Esophagus squamous epithelium (tissue), 5 donors: ENCODE measurements around the gene ITPR3. TPM values are rescaled to one million over a fixed set of nuclear protein-coding genes. Genes with fewer than 3 reads are reported as not detected.

Experiments
- DNase-seq: peaks from one replicate; lab custom pipeline; 2025; lab: John Stamatoyannopoulos, UW
- H3K27ac ChIP-seq, 4 donors: fragments of 200-600 bp; sonication (generic); one replicate each; pipeline ENCODE4 v1.5.1; 2016 to 2019; ENCODE audit warnings: mild to moderate bottlenecking in 1 of 4
- H3K27me3 ChIP-seq, 4 donors: fragments of 200-600 bp; sonication (generic); 1 replicate in 3 of 4; 2 replicates in 1 of 4; pipeline versions ENCODE4 v1.5.1 to v1.6.0; 2017 to 2021; ENCODE audit warnings: antibody characterized with exemption in 1 of 4
- H3K36me3 ChIP-seq, 3 donors: fragments of 200-600 bp; sonication (generic); one replicate each; pipeline ENCODE4 v1.5.1; 2016 to 2019
- H3K4me1 ChIP-seq, 3 donors: fragments of 200-600 bp; sonication (generic); one replicate each; pipeline ENCODE4 v1.5.1; 2017 to 2019
- H3K4me3 ChIP-seq, 4 donors: fragments of 200-600 bp; sonication (generic); 1 replicate in 3 of 4; 2 replicates in 1 of 4; pipeline ENCODE4 v1.5.1; 2016 to 2019; ENCODE audit warnings: mild to moderate bottlenecking in 2 of 4, moderate library complexity in 1 of 4
- H3K9me3 ChIP-seq, 3 donors: fragments of 200-600 bp; sonication (generic); one replicate each; pipeline ENCODE4 v1.5.1; 2016 to 2019
- POLR2A ChIP-seq, 4 donors: fragments of 450-650 bp; IDR thresholded peaks; one replicate each; pipeline ENCODE4 v1.6.1; 2017; ENCODE audit warnings: antibody characterized with exemption in 4 of 4, mild to moderate bottlenecking in 4 of 4, moderate library complexity in 3 of 4
- WGBS, 2 donors: methylation state at CpG; one replicate each; pipeline ENCODE4 v1.1.5; 2018; 5-methylcytosine and 5-hydroxymethylcytosine counted together
- intact Hi-C: fragments of 100-400 bp; cut with DNase I; formaldehyde crosslinking; loops from one replicate; pipeline ENCODE4 v1.15.0; 2022
- total RNA-seq, 4 donors: library from RNA; depleted of rRNA; stranded (reverse); fragments of >200 nt; gene quantifications; one replicate each; pipeline ENCODE4 v1.1.0, GENCODE V29; 2016
- TF ChIP-seq, protein P1 (sequence below), 6 experiments: fragments of 450-650 bp in 4 of 6; fragments of 200-600 bp in 2 of 6; sonication (generic) in 2 of 6; IDR thresholded peaks; one replicate each; pipeline ENCODE4 v1.5.1; 2016 to 2019; ENCODE audit warnings: antibody characterized with exemption in 6 of 6, mild to moderate bottlenecking in 4 of 6, moderate library complexity in 4 of 6
- donor health status: DM: yes; HTN: yes; CAD: no.

ITPR3 gene
- total RNA-seq, 4 donors from 2014 or later, result 21.8 to 39.2 (median 35.3) TPM

DNA sequence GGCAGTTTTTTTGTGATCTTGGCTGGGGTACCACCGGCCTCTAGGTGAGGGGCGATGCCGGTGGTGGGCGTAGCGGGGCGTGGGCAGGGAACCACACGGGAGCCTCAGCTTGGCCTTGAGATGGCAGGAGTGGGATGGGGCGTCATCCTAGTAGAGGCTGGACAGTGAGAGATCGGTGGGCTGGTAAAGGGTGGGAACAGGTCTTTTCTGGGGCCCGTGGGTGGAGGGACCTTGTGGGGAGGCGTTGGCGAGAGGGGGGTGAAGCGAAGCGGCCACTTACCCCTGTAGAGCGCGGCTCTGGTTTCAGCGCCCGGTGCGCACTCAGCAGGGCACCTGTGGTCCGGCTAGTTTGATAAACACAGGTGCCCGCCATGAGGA lies 12.0 kb downstream of the ITPR3 start:
- TF ChIP-seq POLR2A (IDR thresholded peaks at IDR 0.05), result no peak
- TF ChIP-seq, protein P1, sequence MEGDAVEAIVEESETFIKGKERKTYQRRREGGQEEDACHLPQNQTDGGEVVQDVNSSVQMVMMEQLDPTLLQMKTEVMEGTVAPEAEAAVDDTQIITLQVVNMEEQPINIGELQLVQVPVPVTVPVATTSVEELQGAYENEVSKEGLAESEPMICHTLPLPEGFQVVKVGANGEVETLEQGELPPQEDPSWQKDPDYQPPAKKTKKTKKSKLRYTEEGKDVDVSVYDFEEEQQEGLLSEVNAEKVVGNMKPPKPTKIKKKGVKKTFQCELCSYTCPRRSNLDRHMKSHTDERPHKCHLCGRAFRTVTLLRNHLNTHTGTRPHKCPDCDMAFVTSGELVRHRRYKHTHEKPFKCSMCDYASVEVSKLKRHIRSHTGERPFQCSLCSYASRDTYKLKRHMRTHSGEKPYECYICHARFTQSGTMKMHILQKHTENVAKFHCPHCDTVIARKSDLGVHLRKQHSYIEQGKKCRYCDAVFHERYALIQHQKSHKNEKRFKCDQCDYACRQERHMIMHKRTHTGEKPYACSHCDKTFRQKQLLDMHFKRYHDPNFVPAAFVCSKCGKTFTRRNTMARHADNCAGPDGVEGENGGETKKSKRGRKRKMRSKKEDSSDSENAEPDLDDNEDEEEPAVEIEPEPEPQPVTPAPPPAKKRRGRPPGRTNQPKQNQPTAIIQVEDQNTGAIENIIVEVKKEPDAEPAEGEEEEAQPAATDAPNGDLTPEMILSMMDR (IDR thresholded peaks at IDR 0.05), result no peak
- intact Hi-C loops, result loop anchor here (10.0 kb wide), 1 partner anchor 48 kb away; the partner anchor contains the start of gene BAK1
- 20 to 48% methylated on average over 2 to 11 of the region's 21 CpGs for WGBS, 2 donors
- peak overlapping the region in 3 of 4 donors; percentile 33 to 68 (median 51) for H3K4me3 ChIP-seq
- peak overlapping the region; percentile 67 to 75 (median 68) for H3K27ac ChIP-seq
- H3K9me3 ChIP-seq, result no peaks in the 10 kb centered on the region
- no peaks in the 10 kb centered on the region for H3K36me3 ChIP-seq
- no peak for DNase-seq
- peaks cover 32 to 61% (median 32%) of the 10 kb centered on the region in 3 donors for H3K4me1 ChIP-seq
- no peaks in the 10 kb centered on the region for H3K27me3 ChIP-seq

DNA sequence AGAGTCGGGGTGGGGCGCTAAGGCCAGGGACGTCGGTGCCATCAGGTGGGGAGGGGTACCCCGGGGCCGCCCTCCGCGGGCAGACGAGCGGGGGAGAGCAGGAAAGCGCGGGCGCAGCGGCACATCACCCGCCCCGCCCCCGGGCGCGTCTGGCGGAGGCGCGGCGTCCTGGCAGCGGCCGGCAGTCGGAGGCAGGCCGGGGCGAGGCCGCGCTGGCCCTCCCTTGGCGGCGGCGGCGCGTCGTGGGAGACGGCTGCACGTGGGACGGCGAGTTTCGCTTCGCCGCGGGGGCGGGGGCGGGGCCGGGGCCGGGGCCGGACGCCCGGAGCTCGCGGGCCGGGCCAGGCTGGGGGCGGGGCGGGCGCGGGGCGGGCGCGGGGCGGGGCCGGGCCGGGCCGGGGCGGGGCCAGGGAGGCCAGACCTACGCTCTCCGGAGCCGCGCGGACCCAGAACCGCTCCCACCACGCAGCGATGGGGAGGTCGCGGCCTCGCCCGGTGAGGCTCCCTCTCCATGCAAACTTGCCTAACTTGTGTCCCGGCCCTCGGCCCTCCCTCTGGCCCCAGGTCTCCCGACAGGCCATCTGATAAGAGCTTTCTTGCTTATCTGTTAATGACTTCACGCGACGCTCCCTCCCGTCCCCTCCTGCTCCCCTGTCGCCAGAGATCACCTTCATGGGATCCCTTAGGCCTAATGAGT lies 12.5 kb downstream of the ITPR3 start:
- Histone ChIP-seq H3K4me3 (peak overlapping the region; percentile 17 to 68 (median 48)), H3K4me1 (peaks cover 30 to 56% (median 32%) of the 10 kb centered on the region in 3 donors), H3K36me3 (no peaks in the 10 kb centered on the region), H3K27me3 (no peaks in the 10 kb centered on the region), H3K9me3 (no peaks in the 10 kb centered on the region), H3K27ac (peak overlapping the region; percentile 67 to 75 (median 68))
- peak in 1 of 4 donors; percentile 8 for TF ChIP-seq POLR2A (IDR thresholded peaks at IDR 0.05)
- TF ChIP-seq, protein P1 (IDR thresholded peaks at IDR 0.05), result no peak
- WGBS, 2 donors, result 0 to 11% methylated on average over 7 to 8 of the region's 86 CpGs
- no peak for DNase-seq
- intact Hi-C loops, result loop anchor here (10.0 kb wide), 1 partner anchor 49 kb away; the partner anchor contains the start of gene BAK1

DNA sequence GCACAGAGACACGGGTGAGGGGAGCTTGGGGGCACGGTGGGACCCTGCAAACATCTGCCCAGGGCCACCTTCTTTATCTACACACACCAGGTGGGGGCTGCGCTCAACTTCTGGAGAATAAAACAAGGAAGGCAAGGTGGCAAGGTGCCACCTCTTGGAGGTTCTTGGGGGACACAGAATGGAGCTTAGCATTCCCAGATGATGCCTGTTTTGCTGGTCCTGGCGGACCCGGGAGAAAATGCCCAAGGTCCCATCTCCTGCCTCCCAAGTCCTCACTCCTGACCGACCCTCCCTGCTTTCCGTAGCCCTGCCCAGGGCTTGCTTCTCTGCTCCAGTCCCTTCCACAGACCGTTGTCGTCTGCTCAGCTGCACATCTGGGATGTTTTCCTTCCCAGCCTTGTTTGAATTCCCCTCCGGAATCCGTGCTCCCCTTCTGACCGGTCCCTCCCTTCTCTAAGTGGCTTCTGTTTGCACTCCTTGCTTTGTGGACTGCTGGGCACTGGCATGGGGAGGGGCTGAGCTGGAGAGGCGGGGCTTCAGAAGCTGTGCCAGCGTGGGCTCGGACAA lies 13.1 kb downstream of the ITPR3 start:
- Histone ChIP-seq H3K9me3 (no peaks in the 10 kb centered on the region), H3K36me3 (no peaks in the 10 kb centered on the region), H3K4me1 (peaks cover 30 to 58% (median 32%) of the 10 kb centered on the region in 3 donors), H3K27me3 (no peaks in the 10 kb centered on the region), H3K27ac (peak overlapping the region in 3 of 4 donors; percentile 57 to 67 (median 64)), H3K4me3 (peak overlapping the region; percentile 17 to 68 (median 48))
- no peak for DNase-seq
- 53 to 54% methylated on average over 11 of the region's 15 CpGs for WGBS, 2 donors
- intact Hi-C loops, result loop anchor here (10.0 kb wide), 1 partner anchor 49 kb away; the partner anchor contains the start of gene BAK1
- TF ChIP-seq, protein P1 (IDR thresholded peaks at IDR 0.05), result no peak
- TF ChIP-seq POLR2A (IDR thresholded peaks at IDR 0.05), result no peak

DNA sequence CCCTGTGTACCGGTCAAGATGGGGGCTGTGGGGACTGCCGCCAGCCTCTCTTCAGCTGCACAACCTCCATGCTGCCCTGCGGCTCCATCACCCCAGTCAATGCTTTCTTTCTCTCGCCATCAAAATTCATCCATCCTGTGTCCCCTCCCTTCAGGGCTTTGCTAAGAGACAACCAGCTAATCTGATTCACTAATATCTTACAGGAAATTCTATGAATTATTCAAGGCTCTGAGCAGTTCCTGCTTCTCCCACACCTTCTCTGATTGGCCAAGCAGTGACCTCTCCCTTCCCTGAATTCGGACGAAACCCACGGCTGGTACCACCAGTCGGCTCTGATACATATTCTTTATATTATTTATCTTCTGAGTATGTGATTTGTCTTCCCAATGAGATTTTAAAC lies 13.8 kb downstream of the ITPR3 start:
- 85 to 86% methylated on average over 7 to 8 of the region's 8 CpGs for WGBS, 2 donors
- no peak overlapping the region for H3K27ac ChIP-seq
- H3K36me3 ChIP-seq, result no peaks in the 10 kb centered on the region
- intact Hi-C loops, result loop anchor here (10.0 kb wide), 1 partner anchor 50 kb away; the partner anchor contains the start of gene BAK1
- DNase-seq, result no peak
- no peak overlapping the region for H3K4me3 ChIP-seq
- no peaks in the 10 kb centered on the region for H3K27me3 ChIP-seq
- H3K9me3 ChIP-seq, result no peaks in the 10 kb centered on the region
- no peak for TF ChIP-seq POLR2A (IDR thresholded peaks at IDR 0.05)
- TF ChIP-seq, protein P1 (IDR thresholded peaks at IDR 0.05), result no peak
- peaks cover 29 to 53% (median 31%) of the 10 kb centered on the region in 3 donors for H3K4me1 ChIP-seq

DNA sequence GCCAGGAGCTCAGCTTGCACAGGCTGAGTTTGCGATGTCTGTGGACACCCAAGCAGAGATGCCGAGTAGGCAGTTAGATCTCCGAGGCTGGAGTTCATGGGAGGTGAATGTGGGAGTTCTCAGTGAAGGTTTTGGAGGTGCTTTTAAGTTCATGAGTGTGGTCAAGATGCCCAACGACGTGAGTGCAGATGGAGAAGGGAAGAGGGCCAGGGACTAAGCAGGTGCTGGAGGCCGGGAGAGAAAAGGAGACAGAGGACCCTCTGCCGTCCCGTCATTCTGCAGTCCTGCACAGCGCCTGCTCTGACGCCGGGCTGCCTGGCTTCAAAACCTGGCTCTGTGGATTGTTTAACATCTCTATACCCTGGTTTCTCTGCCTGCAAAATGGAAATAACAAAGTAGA lies 15.5 kb downstream of the ITPR3 start:
- H3K4me1 ChIP-seq, result peaks cover 33 to 54% (median 33%) of the 10 kb centered on the region in 3 donors
- WGBS, 2 donors, result 91 to 97% methylated on average over 7 to 11 of the region's 11 CpGs
- H3K9me3 ChIP-seq, result no peaks in the 10 kb centered on the region
- H3K36me3 ChIP-seq, result peaks cover 0 to 4% (median 0%) of the 10 kb centered on the region in 3 donors
- H3K27ac ChIP-seq, result no peak overlapping the region
- no peak for DNase-seq
- H3K27me3 ChIP-seq, result no peaks in the 10 kb centered on the region
- no peak overlapping the region for H3K4me3 ChIP-seq
- intact Hi-C loops, result loop anchor here (10.0 kb wide), 1 partner anchor 52 kb away; the partner anchor contains the start of gene BAK1
- TF ChIP-seq POLR2A (IDR thresholded peaks at IDR 0.05), result no peak
- TF ChIP-seq, protein P1 (IDR thresholded peaks at IDR 0.05), result no peak
